ENCODE results near the gene KRTAP9-2.

The KRTAP9-2 gene

DNA sequence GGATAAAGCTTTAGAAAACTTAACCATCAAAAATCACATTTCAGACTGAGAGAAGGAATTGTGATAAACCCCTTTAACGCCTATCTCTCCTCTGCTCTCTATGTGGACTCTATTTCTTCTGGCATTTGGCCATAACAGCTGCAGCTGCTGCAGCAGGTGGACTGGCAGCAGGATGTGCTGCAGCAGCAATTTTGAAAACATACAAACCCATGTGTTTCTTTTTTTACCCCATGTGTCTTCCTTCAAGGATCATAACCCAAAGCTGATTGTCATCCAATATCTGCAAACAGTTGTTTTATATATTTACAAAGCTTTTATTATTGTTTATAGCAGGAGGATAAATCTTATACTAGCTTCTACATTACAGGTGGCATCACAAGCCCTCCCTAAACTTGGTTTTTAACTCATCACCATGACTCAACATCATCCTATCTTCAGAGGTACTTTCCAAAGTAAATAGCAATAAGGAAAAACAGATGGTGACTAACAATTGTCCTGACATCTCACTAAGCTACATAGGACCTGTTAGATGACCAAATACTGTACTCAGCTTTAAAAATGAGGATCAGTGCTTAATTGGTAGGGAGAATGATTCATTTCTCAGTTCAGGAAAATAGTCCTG is 14.5 kb upstream of the KRTAP9-2 start:
- no peak overlapping the region for H3K4me3 ChIP-seq (ENCODE audit: low read depth, low read length)
- ChIA-PET POLR2A (interaction anchor here (0.6 kb wide), 1 partner anchor 451 kb away, joined by 3 read pairs; no protein-coding TSS in a partner anchor), CTCF (interaction anchor here (0.7 to 1.1 kb wide), 2 partner anchors 14 to 284 kb away, joined by 3 read pairs; no protein-coding TSS in a partner anchor)
- TF ChIP-seq, protein P1, sequence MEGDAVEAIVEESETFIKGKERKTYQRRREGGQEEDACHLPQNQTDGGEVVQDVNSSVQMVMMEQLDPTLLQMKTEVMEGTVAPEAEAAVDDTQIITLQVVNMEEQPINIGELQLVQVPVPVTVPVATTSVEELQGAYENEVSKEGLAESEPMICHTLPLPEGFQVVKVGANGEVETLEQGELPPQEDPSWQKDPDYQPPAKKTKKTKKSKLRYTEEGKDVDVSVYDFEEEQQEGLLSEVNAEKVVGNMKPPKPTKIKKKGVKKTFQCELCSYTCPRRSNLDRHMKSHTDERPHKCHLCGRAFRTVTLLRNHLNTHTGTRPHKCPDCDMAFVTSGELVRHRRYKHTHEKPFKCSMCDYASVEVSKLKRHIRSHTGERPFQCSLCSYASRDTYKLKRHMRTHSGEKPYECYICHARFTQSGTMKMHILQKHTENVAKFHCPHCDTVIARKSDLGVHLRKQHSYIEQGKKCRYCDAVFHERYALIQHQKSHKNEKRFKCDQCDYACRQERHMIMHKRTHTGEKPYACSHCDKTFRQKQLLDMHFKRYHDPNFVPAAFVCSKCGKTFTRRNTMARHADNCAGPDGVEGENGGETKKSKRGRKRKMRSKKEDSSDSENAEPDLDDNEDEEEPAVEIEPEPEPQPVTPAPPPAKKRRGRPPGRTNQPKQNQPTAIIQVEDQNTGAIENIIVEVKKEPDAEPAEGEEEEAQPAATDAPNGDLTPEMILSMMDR (IDR thresholded peaks at IDR 0.05; ENCODE audit: insufficient read depth, low read length, missing control alignments): no peak
- peak; percentile 7 for DNase-seq (ENCODE audit: low read depth, low spot score)

DNA sequence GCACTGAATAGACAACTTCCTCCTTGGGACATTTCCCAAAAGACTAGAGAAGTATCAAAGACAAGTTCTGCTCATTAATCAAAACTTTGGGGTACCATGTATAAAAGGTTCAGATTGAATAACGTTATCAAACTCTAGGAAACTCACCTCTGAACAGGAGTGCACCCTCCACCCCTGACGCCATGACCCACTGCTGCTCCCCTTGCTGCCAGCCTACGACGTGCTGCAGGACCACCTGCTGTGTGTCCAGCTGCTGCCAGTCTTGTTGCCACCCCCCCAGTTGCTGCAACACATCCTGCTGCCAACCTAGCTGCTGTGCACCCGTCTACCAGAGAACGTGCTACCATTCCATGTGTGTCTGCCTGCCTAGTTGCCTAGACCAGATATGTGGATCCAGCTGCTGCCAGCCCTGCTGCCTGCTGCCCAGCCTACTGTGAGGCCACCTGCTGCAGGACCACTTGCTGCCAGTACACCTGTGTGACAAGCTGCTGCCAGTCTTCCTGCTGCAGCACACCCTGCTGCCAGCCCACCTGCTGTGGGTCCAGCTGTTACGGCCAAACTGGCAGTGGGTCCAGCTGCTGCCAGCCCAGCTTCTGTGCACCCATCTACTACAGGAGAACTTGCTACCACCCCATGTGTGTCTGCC is 13.8 kb upstream of the KRTAP9-2 start:
- ChIA-PET POLR2A (interaction anchor here (0.6 kb wide), 1 partner anchor 450 kb away, joined by 3 read pairs; no protein-coding TSS in a partner anchor), CTCF (interaction anchor here (0.9 kb wide), 1 partner anchor 110 kb away, joined by 3 read pairs; no protein-coding TSS in a partner anchor)
- H3K4me3 ChIP-seq (ENCODE audit: low read depth, low read length): no peak overlapping the region
- TF ChIP-seq, protein P1 (IDR thresholded peaks at IDR 0.05; ENCODE audit: insufficient read depth, low read length, missing control alignments): no peak
- no peak for DNase-seq (ENCODE audit: low read depth, low spot score)

DNA sequence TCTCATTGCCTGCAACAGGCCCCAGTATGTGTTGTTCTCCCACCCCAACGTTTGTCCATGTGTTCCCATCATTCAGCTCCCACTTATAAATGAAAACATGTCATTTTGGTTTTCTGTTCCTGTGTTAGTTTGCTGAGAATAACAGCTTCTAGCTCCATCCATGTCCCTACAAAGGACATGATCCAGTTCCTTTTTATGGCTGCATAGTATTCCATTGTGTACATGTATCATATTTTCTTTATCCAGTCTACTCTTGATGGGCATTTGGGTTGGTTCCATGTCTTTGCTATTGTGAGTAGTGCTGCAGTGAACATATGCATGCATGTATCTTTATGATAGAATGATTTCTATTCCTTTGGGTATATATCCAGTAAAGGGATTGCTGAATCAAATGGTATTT is 10.8 kb upstream of the KRTAP9-2 start:
- DNase-seq (ENCODE audit: low read depth, low spot score): no peak
- CTCF ChIA-PET: no interaction called here
- H3K4me3 ChIP-seq (ENCODE audit: low read depth, low read length): no peak overlapping the region
- POLR2A ChIA-PET: no interaction called here
- TF ChIP-seq, protein P1 (IDR thresholded peaks at IDR 0.05; ENCODE audit: insufficient read depth, low read length, missing control alignments): no peak

DNA sequence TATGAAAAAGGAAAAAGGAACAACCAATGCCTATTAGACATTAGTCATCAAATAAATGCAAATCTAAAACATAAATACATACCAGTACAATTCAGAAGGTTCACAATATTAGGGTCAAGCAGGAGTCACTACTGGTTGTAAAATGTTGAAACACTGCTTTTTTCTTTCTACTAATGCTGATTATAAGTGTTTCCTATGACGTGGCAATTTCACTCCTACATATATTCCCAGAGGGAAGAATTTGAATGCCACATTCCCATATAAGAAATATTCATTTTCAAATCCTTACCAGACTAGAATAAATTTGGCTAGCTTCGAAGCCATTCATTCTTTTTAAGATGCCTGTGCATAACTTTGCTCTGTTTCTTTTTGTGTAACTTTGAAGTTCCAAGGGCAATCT is 2.6 kb upstream of the KRTAP9-2 start:
- TF ChIP-seq, protein P1 (IDR thresholded peaks at IDR 0.05; ENCODE audit: insufficient read depth, low read length, missing control alignments): no peak
- H3K4me3 ChIP-seq (ENCODE audit: low read depth, low read length): no peak overlapping the region
- CTCF ChIA-PET: no interaction called here
- POLR2A ChIA-PET: no interaction called here
- peak; percentile 2 for DNase-seq (ENCODE audit: low read depth, low spot score)

DNA sequence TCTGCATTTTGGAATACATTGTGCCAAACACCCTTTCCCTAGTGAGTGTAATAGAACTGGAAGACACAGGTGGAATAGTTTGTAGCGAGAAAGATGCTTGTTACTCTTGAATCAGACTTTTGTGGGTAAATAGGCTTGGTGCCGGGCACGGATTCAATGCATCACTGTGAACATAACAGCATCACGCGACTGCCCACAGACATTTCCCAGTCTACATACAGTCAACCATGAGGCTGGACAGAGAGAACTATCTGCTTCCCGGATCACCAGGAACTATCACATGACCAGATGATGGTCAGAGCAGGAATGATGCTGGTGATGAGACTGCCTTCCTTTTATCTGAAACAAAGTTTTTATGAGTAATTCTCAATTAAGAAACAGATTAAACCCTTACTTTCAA is 397 bp upstream of the KRTAP9-2 start:
- no peak overlapping the region for H3K4me3 ChIP-seq (ENCODE audit: low read depth, low read length)
- POLR2A ChIA-PET: no interaction called here
- TF ChIP-seq, protein P1 (IDR thresholded peaks at IDR 0.05; ENCODE audit: insufficient read depth, low read length, missing control alignments): no peak
- no peak for DNase-seq (ENCODE audit: low read depth, low spot score)
- CTCF ChIA-PET: no interaction called here

DNA sequence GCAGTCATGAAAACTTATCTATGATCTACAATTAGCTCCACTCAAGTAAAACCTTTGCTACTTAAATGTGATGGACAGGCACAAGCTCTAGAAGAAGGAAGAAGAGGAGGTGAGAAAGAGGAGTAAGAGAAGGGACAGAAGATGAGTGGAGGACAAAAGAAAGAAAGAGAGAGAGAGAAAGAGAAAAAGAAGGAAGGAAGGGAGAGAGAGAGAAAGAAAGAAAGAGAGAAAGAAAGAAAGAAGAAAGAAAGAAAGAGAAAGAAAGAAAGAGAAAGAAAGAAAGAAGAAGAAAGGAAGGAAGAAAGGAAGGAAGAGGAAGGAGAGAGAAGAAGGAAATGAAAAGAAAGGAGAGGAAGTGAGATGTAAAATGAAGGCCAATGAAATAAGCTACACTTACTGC is 3.6 kb downstream of the KRTAP9-2 start:
- TF ChIP-seq, protein P1 (IDR thresholded peaks at IDR 0.05; ENCODE audit: insufficient read depth, low read length, missing control alignments): no peak
- DNase-seq (ENCODE audit: low read depth, low spot score): no peak
- ChIA-PET POLR2A (no interaction called here), CTCF (no interaction called here)
- H3K4me3 ChIP-seq (ENCODE audit: low read depth, low read length): no peak overlapping the region
